NCI-H1417 (cell line): ENCODE measurements around the gene HS3ST3A1.
"Not testable (repeated sequence)": the region's sequence is repeated elsewhere in the genome, so short reads cannot be mapped to it uniquely, and the experiment has no call there.

Source experiments
- DNase-seq, 3 experiments: peaks; one replicate each; lab custom pipeline; 2025; lab: John Stamatoyannopoulos, UW

Gene HS3ST3A1

DNA sequence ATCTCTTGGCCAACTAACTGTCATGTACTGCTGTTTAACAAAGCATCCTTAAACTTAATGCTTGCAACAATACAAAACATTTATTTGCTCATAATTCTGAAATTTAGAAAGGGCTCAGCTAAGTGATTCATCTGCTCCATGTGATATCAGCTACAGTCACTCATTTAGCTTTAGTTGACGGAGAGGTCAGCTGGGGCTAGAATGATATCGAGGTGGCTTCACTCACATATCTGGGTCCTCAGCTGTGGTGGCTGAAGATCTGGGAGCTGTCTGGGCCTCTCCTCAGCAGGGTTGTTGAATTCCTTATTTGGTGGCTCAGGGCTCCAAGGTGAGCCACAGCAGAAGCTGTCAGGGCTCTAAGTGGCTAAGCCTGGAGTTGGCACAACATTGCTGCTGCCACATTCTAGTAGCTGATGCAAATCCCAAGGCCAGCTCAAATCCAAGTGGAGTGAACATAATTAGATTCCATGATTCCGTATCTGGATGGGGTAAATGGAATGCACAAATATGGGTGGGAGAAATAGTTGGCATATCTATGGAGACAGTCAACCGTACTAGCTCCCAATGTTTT is 62.8 kb downstream of the HS3ST3A1 start:
- no peak for DNase-seq

DNA sequence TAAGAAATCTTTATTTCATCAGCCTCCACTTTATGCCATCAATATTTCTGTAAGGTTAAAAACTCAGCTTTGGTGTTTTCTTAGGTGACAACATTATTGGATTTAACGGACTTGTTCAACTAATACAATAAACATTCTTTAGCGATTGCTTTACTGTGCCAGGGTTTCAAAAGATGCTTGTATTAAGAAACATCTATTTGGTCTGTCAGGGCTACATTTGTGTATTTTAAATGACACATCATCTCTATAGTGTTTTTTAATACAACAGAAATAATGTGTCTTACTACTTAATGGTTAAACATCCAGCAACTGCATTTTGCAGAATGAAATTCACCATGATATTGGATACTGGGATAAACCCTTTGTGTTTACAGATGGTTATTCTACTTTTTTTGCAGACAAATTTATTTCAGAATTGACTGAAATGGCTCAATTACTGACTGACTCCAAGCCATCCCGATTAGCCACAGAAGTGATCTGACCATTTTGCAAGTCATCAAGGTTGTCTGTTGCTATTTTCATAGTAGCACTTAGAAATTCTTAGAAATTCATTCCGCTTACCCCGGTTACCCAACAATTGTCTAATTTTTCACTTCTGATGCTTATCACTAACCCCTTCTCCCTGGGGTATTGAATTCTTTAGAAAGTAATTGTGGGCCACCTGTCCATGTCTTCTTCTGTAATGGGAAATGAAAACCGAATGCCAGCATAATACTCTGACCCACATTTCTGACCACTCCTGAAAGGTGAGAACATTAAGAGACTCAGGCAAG is 63.7 kb downstream of the HS3ST3A1 start:
- no peak for DNase-seq

DNA sequence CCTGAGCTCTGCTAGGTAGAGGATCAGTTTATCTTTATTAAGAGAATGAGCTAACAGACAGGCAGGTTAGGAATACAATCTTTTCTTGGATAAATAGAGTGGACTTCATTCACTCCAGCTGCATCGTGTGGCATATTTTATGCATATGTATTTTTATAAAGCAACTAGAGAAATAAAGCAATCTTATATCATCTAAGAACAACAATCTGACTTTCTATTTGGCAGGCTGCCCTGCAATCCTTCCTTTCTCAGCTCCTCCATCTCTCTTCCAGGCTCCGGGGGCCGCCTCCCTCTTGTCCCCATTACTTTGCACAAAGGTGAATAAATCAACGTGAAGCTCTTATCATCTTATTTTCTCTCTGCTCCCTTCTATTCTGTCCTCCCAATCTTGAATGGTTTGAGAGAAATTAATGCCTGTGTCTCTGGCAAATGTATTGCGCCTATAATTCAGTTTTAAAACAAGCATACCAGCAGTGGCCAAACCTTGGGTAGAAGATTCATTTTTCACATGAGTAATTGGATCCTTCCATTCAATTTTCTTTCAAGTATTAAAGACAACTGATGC is 64.5 kb downstream of the HS3ST3A1 start:
- DNase-seq, result no peak

DNA sequence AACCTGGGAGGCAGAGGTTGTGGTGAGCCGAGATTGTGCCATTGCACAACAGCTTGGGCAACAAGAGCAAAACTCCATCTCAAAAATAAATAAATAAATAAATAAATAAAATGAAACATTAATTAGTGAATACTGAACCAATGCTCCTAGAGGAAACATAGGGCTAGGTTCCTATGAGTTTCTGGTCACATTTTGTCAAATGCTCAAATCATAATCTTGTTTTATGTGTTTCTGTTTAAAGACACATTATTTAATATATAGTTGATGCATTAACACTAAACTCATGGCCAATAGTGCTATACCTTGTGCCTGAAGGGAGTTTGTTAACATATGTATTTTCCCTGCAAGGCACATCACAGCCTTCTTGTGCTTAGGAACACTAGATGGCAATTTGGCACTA is 66.8 kb downstream of the HS3ST3A1 start:
- no peak for DNase-seq

DNA sequence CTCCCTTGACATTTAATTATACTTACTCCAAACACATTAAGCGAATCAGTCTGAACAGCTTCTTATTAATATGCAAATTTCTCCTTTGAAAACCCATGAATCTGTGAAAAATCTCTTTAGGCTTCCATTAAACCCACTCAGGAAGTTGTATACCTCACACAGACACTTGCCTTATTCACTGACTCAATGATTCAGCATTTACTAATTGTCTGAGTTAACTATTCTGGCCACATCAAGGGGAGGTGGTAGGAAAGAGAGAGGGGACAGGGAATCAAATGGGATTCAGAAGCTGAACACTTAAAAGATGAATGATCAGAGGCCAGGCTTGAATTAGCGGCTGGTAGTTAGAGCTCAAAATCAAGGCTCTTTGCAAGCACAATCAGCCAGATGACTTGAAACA is 70.0 kb downstream of the HS3ST3A1 start:
- DNase-seq, result no peak

DNA sequence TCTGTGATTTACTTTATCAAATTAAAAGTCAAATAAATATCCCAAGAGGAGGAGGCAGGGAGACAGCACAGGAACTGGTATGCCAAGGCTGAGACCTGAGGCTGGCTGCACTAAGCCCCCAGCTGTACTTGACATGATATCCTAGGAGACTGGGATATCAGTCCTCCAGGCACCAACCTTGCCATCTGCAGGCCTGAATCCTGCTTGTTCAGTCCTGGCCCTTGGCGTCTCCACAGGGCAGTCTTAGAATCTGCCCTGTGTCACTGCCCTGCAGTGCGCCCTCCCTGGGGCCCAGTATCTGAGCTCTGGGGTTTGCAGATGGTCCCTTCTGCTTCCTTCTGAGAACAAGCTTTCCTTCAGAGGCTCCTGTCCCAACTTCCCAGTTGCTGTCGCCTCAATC is 75.9 kb downstream of the HS3ST3A1 start:
- no peak for DNase-seq

DNA sequence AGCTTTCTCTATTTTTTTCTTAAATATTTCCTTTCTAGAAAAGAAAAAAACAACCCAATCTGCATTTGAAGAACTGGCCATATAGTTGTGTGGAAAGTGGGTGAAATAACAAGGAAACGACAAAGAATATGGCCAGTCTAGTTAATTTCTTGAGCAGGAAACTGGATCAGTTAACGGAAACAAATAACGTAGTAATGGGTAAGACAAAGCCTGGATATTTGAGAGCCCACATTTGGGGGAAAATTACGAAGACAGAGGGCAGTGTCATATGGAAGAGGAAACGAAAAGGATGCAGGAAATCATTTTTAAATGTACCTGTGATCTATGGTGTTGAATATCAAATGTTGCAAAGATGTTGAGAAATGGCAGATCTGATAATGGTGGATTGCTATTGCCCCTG is 78.6 kb downstream of the HS3ST3A1 start:
- DNase-seq, result no peak

DNA sequence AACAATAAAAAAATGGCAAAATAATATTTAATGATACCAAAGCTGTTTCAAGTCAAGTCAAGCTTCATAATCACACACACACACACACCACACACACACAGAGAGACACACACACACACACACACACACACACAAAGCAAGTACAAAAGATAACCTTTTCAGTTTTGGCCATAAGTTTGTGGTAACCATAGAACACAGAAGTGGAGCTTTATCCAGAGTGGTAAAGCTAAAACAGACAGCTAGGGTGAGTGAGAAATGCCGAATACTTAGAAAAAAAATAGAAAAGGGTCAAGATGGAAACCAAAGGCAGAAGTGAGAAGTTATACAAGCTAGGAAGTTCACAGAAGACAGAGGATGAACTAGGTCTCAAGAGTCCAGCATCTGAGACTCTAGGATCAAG is 79.0 kb downstream of the HS3ST3A1 start:
- no peak for DNase-seq

DNA sequence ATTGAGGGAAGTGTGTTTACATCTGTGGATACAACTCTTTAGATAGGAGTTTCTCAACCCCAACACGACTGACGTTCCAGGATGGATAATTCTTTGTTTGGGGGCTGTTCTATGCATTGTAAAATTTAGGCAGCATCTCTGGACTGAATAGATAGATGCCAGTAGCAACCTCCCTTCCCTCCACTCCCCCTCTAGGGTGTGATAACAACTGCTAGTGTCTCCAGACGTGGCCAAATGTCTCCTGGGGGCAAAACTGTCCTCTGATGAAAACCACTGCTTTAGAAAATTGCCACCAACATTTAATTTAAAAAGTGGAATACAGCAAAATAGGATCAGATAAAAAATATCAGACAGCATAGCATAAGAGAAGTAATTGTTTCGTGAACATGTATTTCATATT is 79.9 kb downstream of the HS3ST3A1 start:
- DNase-seq, result no peak

DNA sequence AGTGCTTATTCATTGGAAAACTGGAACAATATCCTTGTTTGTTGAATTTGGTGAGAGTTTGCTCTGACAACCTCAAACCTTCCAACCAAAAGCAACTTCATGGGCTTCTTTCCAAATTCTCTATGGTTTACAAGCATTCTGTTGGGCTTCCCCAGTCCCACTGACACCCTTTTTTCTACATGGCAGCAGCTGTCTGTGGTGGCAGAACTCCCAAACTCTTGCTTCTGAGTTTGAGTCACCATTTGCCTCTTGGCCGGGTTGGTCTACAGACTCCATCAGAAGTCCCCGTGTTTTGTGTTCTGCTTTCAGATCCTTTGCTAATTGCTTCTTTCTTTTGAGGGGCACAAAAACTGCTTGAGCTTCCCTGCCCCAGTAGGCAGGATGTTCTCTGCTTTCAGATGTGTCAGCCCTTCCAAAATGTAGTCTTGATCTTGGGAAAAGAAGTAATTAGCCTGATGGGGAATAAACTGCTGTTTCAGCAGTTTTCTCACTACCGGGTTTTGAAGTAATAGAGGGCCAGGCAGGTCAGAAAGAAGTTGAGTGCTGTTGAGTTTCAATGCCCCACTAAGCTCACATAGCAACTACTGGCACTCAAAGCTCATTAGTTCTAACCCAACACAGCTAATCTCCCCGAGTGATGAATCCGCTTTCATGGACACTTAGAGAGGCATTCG is 80.7 kb downstream of the HS3ST3A1 start:
- no peak for DNase-seq

DNA sequence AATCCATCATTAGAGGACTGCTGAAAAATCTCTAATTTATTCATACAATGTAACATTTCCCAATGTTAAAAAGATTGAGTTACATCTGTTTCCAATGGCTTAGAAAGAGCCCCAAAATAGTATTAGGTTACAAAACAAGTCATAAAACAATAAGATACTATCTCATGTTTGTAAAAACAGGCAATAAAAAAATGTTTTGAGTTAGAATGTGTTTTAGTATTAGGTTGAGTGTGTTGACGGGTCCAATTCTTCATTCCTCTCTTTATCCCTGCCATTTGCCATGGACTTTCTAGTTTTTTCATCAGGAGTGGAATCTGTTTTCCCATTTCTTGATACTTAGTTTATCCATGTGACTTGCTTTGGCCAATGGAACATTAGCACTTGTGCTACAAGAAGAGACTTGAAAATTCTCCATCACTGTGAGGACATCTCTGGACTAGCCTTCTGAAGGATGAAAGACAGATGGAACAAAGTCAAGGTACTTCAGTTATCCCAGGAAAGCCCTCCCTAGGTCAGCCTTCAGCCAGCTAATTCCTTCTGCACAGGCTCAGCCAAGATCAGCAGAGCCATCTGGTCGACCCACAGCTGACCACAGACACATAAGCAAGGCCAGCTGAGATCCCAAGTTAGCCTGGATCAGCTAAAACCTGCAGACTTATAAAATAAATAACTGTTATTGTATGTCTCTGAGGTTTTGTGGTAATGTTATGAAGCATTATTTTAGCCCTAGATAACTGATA is 83.3 kb downstream of the HS3ST3A1 start:
- no peak for DNase-seq

DNA sequence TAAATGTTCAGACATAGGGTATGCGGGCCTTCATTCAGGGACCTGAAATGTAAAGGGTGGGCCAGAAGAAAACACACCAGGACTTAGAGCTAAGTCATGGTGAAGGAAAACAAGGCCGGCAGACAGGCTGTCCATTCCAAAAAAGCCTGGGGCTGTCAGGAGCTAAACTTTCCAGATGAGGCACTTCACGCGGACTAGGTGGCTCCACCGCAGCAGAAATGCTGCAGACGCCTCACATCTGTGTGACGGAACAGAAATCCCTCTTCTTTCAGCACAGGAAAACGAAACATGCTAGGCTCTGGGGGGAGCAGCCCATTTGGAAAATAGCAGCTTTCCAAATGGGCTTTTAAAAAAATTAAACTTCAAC is 88.7 kb downstream of the HS3ST3A1 start:
- DNase-seq, result no peak

DNA sequence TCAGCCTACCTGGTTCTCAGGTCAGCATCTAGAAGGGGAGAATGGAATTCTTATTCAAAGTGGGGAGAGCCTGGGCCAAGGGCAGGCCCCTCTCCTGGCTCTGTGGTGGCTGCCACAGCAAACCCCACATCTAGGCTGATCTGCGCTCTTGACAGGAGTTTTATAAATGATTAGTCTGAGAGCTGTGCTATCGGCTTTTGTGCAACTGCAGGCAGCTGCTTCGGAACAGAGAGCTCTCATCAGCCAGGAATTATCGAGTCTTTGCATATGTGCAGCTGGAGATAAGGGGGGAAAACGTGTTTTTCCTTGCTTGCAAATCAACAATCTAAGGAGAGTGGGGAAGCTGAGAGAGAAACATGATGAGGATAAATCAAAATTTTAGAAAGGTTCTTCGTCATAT is 91.7 kb downstream of the HS3ST3A1 start:
- DNase-seq, result no peak

DNA sequence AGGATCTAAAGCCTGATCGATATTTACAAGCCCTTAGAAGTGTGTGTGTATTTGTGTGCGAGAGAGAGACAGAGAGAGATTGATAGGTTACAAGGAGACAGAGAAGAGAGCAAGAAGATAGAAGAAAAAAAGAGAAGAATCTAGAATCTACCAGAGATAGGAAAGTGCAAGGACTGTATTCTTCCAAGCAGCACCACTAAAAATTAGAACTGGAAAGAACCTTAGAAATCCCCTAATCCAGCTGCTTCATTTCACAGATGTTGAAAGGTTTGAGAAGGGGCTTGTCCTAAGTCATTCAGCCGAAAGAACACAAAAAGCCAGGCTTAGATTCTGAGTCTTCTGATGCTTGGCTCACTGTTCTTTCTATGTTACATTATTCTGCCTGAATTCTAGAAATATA is 92.2 kb downstream of the HS3ST3A1 start:
- DNase-seq, result no peak

DNA sequence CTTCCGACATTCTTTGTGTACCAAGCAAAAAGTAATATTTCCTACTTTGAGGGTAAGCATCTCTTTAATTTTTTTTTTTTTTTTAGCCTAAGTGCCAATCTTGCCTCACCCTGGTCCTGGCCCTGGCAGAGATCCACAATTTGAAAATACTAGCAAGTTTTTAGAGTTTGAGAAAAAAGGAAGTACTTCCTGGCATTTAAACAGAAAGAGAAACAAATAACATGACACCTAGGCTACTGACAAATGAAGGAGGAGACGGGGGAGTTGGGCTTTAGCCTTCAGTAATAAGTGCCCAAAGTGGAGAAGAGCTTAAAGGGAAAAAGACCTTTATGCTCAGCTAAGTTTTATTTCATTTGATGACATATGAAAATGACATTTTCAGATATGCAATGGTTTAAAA is 92.8 kb downstream of the HS3ST3A1 start:
- DNase-seq, result no peak

DNA sequence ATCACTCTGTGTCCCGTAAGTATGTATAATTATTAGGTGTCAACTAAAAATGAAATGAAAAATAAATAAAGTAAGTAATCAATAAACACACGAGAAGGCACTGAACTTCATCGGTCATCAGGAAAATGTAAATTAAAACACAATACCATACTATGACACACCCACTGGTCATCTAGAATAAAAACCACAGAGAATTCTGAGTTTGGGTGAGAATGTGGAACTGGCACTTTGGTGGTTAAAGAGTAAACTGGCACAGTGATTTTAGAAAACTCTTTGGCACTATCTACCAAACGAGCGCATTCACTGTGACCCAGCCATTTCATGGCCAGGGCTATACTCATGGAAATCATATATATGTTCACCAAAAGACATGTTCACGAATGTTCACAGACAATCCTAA is 98.2 kb downstream of the HS3ST3A1 start:
- DNase-seq, result no peak

DNA sequence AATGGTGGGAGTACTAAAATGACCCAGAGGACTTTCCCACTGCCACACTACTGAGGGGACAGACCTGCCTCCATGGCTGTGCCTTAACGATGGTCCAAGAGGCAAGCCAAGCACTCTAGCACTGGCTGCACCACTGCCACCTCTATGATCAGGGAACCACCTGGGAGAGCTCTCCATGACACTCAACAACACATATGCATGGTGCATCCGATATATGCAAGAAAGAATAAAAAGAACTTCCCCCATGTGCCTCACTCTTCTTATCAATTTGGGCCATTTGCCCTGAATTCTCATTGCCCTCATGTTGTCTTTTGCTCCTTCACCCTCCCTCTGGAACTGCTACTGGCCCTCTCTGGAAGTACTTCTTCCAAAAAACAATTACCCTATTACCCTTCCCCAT is 99.5 kb downstream of the HS3ST3A1 start:
- DNase-seq, result no peak

DNA sequence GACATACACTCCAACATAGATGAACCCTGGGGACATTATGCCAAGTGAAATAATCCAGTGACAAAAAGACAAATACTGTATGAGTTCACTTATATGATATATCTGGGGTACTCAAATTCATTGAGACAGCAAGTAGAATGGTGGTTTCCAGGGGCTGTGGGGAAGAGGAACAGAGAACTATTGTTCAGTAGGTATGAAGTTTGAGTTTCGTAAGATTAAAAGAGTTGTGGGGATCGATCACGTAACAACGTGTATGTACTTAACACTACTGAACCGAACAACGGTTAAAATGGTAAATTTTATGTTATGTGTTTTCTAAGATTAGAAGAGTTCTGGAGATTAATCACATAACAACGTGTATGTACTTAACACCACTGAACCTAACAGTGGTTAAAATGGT is 100.8 kb downstream of the HS3ST3A1 start:
- no peak for DNase-seq

DNA sequence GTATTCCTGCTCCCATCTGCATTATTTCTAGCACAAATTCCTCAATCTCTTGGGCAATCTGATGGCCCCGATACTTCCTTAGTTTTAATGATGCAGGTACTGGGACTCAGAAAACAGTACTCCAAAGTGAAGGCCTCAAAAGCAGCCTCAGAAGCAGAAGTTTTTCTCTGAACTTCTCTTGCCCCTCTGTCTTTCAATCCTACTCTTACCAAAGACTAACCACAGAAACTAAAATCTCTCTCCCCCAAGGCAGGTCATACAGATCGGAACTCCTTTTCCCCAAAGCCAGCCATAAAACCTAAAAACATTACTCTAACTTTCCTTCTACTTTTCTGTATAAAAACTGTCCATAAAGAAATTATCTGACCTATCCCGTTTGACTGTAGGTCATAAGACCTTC is 103.5 kb downstream of the HS3ST3A1 start:
- DNase-seq, result no peak

DNA sequence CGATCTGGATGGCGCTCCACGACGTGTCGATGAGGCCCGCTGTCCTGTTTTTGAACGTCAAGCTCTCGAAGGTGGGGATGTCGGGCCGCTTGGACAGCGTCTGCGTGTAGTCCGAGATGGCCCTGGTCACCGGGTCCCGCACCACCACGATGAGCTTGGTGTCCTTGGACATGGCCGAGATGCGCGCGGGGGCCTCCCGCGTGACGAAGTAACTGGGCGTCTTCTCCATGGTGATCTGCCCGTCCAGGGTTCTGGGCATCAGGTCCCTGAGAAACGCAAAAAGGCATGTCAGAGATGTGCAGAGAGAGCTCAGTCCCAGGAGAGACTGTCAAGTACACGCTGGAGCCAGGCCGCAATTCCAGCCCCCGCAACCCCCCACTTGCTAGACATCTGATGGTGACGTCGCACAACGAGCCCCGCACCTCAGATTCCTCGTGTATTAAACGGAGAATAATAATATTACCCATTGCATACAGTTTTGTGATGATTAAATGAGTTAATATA is 105.1 kb downstream of the HS3ST3A1 start:
- DNase-seq, result not testable (repeated sequence)

DNA sequence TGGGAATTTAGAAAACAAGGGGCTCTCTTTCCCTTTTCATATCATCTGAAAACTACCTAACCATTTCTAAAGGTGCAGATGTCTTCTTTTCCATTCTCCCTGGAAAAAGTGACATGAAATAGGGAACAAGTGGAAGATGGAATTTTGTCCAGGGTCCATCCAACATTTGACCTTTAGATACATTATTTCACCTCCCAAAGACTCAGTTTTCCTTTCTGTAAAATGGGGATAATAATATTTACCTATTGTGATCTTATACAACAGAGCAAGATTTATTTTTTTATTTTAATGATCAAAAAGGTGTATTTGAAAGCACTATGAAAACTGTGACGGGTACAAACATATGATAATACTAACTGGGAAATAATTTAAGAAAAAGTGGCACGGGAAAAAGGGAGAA is 106.3 kb downstream of the HS3ST3A1 start:
- no peak for DNase-seq

DNA sequence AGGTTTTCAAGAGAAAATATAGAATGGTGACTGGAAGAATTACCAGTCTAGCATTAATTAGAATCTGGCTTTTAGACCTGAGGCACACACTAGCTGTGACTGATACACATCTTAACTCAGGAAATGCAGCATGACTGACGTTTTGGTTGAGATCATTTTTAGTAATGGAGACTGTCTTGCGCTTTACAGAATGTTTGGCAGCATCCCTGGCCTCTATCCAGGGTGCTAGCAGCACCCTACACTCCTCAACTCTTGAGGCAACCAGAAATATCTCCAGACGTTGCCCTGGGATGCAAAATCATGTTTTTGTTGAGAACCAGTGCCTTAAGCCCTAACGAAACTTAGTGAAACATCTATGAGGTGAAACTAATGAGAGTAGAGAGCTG is 109.0 kb downstream of the HS3ST3A1 start:
- no peak for DNase-seq
